ENCODE measurements around the gene HOXB2.

DNA sequence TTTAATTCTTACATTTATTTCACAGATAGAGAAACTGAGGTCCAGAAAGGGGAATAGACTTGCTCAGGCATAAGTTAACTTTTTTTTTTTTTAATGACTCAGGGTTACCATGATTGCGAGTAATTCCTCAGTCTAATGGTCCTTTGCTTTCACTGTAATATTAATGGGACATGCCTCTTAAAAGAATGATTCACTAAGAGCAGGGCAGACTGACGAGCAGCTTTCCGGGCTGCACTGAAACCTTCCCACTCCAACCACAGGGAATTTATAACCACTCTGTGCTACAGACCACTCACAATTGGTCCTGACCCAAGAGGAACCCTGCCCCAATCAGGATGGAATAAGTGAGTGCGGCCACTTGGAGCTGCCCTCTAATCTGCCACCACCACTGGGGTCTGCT lies 5.7 kb downstream of the HOXB2 start:
- TF ChIP-seq CTCF (IDR thresholded peaks at IDR 0.05) (no peak), POLR2A (IDR thresholded peaks at IDR 0.05; ENCODE audit: low read depth) (no peak), POLR2AphosphoS5 (IDR thresholded peaks at IDR 0.05) (no peak), EP300 (IDR thresholded peaks at IDR 0.05) (no peak)
